H1 (cell line): Measurements from ENCODE around the gene LOC101059915.
"Not testable (repeated sequence)": the region's sequence is repeated elsewhere in the genome, so short reads cannot be mapped to it uniquely, and the experiment has no call there.

Experiments
- CTCF ChIA-PET: fragments of 300-600 bp; sonication (Branson Sonifier 250); formaldehyde crosslinking; loops from one replicate; lab custom pipeline; 2021; ENCODE audit not compliant: partially characterized antibody; lab: Charles Lee
- POLR2A ChIA-PET: fragments of 300-600 bp; sonication (Branson Sonifier 250); formaldehyde crosslinking; loops from one replicate; lab custom pipeline; 2021; ENCODE audit warnings: inconsistent platforms; ENCODE audit not compliant: partially characterized antibody; lab: Charles Lee
- DNase-seq, 2 experiments: peaks; one replicate each; pipeline versions ENCODE4 v3.0.0 to v3.0.0-alpha.2; 2010 to 2022; ENCODE audit warnings: low spot score in 2 of 2, low read depth in 1 of 2, mixed read lengths in 1 of 2
- FAIRE-seq: peaks from 2 replicates; lab custom pipeline; 2011; peaks lifted over from hg19 to GRCh38; lab: Jason Lieb, UNC
- H2AFZ ChIP-seq: 2 replicates; pipeline ENCODE4 v1.8.1; 2012; ENCODE audit warnings: low read length, inconsistent platforms
- H2AK5ac ChIP-seq: 2 replicates; pipeline ENCODE4 v1.6.1; 2013; ENCODE audit warnings: low read depth, low read length
- H2BK120ac ChIP-seq: replicated peaks from 2 replicates; pipeline ENCODE3; 2013; ENCODE audit warnings: low read depth, low read length, inconsistent platforms
- H2BK12ac ChIP-seq: 2 replicates; pipeline ENCODE4 v1.6.1; 2013; ENCODE audit warnings: low read depth, low read length
- H2BK15ac ChIP-seq: 2 replicates; pipeline ENCODE4 v1.6.1; 2013; ENCODE audit warnings: low read length
- H2BK20ac ChIP-seq: 2 replicates; pipeline ENCODE4 v1.6.1; 2013; ENCODE audit warnings: low read length
- H2BK5ac ChIP-seq: 2 replicates; pipeline ENCODE4 v1.6.1; 2013; ENCODE audit warnings: low read depth, low read length
- H3K14ac ChIP-seq: 2 replicates; pipeline ENCODE4 v1.6.1; 2013; ENCODE audit warnings: inconsistent platforms; ENCODE audit not compliant: insufficient read length
- H3K18ac ChIP-seq: 2 replicates; pipeline ENCODE4 v1.6.1; 2013; ENCODE audit warnings: low read length; ENCODE audit errors: extremely low read depth
- H3K23ac ChIP-seq: 2 replicates; pipeline ENCODE4 v1.6.1; 2013; ENCODE audit warnings: inconsistent platforms; ENCODE audit not compliant: insufficient read length
- H3K23me2 ChIP-seq: 2 replicates; pipeline ENCODE4 v1.6.1; 2013; ENCODE audit warnings: low read depth, low read length
- H3K27ac ChIP-seq: 2 replicates; pipeline ENCODE4 v1.6.1; 2011; ENCODE audit warnings: low read depth, low read length, inconsistent platforms
- H3K27me3 ChIP-seq, 4 experiments: replicated peaks in 1 of 4; 1 replicate in 1 of 4; 2 replicates in 3 of 4; pipeline versions ENCODE4 v1.6.1 to v1.8.1; 2011 to 2013; ENCODE audit warnings: low read length in 3 of 4, mild to moderate bottlenecking in 3 of 4, inconsistent platforms in 2 of 4, mixed read lengths in 2 of 4, moderate library complexity in 1 of 4; ENCODE audit not compliant: control insufficient read depth in 3 of 4, insufficient read depth in 3 of 4; ENCODE audit errors: extremely low read depth in 1 of 4
- H3K36me3 ChIP-seq, 4 experiments: 2 replicates each; pipeline versions ENCODE4 v1.6.1 to v1.8.1; 2011 to 2013; ENCODE audit warnings: mild to moderate bottlenecking in 4 of 4, low read length in 3 of 4, moderate library complexity in 2 of 4, control low read depth in 1 of 4, inconsistent platforms in 1 of 4; ENCODE audit not compliant: insufficient read depth in 4 of 4, control insufficient read depth in 2 of 4
- H3K4ac ChIP-seq: replicated peaks from 2 replicates; pipeline ENCODE3; 2013; ENCODE audit warnings: low read length, low read depth, mixed read lengths, inconsistent platforms; ENCODE audit not compliant: insufficient read length
- H3K4me1 ChIP-seq, 4 experiments: replicated peaks in 1 of 4; 1 replicate in 1 of 4; 2 replicates in 3 of 4; pipeline versions ENCODE4 v1.6.1 to v1.8.1; 2011 to 2013; ENCODE audit warnings: low read length in 3 of 4, inconsistent platforms in 2 of 4, mixed read lengths in 1 of 4; ENCODE audit not compliant: insufficient read depth in 4 of 4, control insufficient read depth in 3 of 4
- H3K4me2 ChIP-seq, 2 experiments: 2 replicates each; pipeline versions ENCODE4 v1.6.1 to v1.8.1; 2011 to 2013; ENCODE audit warnings: low read depth in 2 of 2, low read length in 2 of 2, control low read depth in 1 of 2, inconsistent platforms in 1 of 2, mild to moderate bottlenecking in 1 of 2; ENCODE audit not compliant: insufficient read depth in 1 of 2
- H3K4me3 ChIP-seq, 4 experiments: fragments of 200-600, 300-600 bp in 1 of 4; sonication (generic), shearing (Covaris generic), sonication (Bioruptor Twin) in 1 of 4; 2 replicates each; pipeline versions ENCODE4 v1.5.1 to v1.8.1; 2011 to 2016; ENCODE audit warnings: low read length in 4 of 4, low read depth in 3 of 4, control low read depth in 2 of 4, inconsistent platforms in 2 of 4, mild to moderate bottlenecking in 2 of 4, mixed read lengths in 1 of 4, moderate library complexity in 1 of 4; ENCODE audit not compliant: insufficient read depth in 2 of 4; ENCODE audit errors: extremely low read depth in 1 of 4
- H3K56ac ChIP-seq: replicated peaks from 2 replicates; pipeline ENCODE3; 2013; ENCODE audit warnings: low read depth, mild to moderate bottlenecking, mixed read lengths, low read length, inconsistent platforms; ENCODE audit not compliant: insufficient read length
- H3K79me1 ChIP-seq: 2 replicates; pipeline ENCODE4 v1.6.1; 2013; ENCODE audit warnings: low read depth, low read length, control low read depth
- H3K79me2 ChIP-seq, 2 experiments: 2 replicates each; pipeline versions ENCODE4 v1.6.1 to v1.8.1; 2012 to 2013; ENCODE audit warnings: low read length in 2 of 2, mild to moderate bottlenecking in 2 of 2, inconsistent platforms in 1 of 2; ENCODE audit not compliant: insufficient read depth in 2 of 2, control insufficient read depth in 1 of 2
- H3K9ac ChIP-seq, 4 experiments: replicated peaks in 1 of 4; 1 replicate in 1 of 4; 2 replicates in 3 of 4; pipeline versions ENCODE4 v1.6.1 to v1.8.1; 2011 to 2013; ENCODE audit warnings: low read depth in 3 of 4, low read length in 3 of 4, control low read depth in 2 of 4, mild to moderate bottlenecking in 2 of 4, moderate library complexity in 2 of 4, inconsistent platforms in 1 of 4; ENCODE audit errors: extremely low read depth in 1 of 4
- H3K9me3 ChIP-seq, 2 experiments: 2 replicates each; pipeline versions ENCODE4 v1.6.1 to v1.8.1; 2012 to 2013; ENCODE audit warnings: mild to moderate bottlenecking in 2 of 2, moderate library complexity in 2 of 2, control low read depth in 1 of 2, inconsistent platforms in 1 of 2, low read depth in 1 of 2, low read length in 1 of 2, mixed read lengths in 1 of 2; ENCODE audit not compliant: insufficient read depth in 2 of 2
- H4K20me1 ChIP-seq, 2 experiments: replicated peaks in 1 of 2; 2 replicates each; pipeline versions ENCODE3 to v1.8.1; 2011 to 2013; ENCODE audit warnings: inconsistent platforms in 2 of 2, low read length in 2 of 2, mild to moderate bottlenecking in 1 of 2; ENCODE audit not compliant: insufficient read depth in 2 of 2, control insufficient read depth in 1 of 2
- H4K5ac ChIP-seq: 2 replicates; pipeline ENCODE4 v1.6.1; 2013; ENCODE audit warnings: low read length, low read depth, mixed read lengths, inconsistent platforms; ENCODE audit not compliant: insufficient read length
- H4K8ac ChIP-seq: 2 replicates; pipeline ENCODE4 v1.8.0; 2013; ENCODE audit warnings: mild to moderate bottlenecking, moderate library complexity, low read length, inconsistent platforms; ENCODE audit not compliant: insufficient read depth; ENCODE audit errors: extremely low read depth
- H4K91ac ChIP-seq: replicated peaks from 2 replicates; pipeline ENCODE3; 2013; ENCODE audit warnings: low read length, mixed read lengths, inconsistent platforms; ENCODE audit not compliant: insufficient read length
- WGBS, 2 experiments: shearing (Covaris generic) in 1 of 2; methylation state at CpG; one replicate each; pipeline versions ENCODE4 v1.1.6 to v1.1.7; 2013 to 2015; ENCODE audit warnings: low lambda C conversion rate in 2 of 2, mixed read lengths in 2 of 2, inconsistent platforms in 1 of 2, low coverage in 1 of 2, missing lambda C conversion rate in 1 of 2; ENCODE audit not compliant: insufficient replicate concordance in 2 of 2, insufficient coverage in 1 of 2, insufficient read length in 1 of 2; ENCODE audit errors: extremely low coverage in 1 of 2, missing lambda C conversion rate in 1 of 2; 5-methylcytosine and 5-hydroxymethylcytosine counted together

LOC101059915 gene

GRCh38 chrX:71702853-71703252, 35.5 kb downstream of the LOC101059915 start:
- H2BK20ac ChIP-seq, H4K91ac ChIP-seq, H3K23me2 ChIP-seq, H3K27ac ChIP-seq, H4K20me1 ChIP-seq, H3K4me1 ChIP-seq, H2AK5ac ChIP-seq, H3K79me2 ChIP-seq, H4K5ac ChIP-seq, H2BK120ac ChIP-seq, H3K23ac ChIP-seq, H3K4ac ChIP-seq, H3K14ac ChIP-seq, H4K8ac ChIP-seq, H3K27me3 ChIP-seq, DNase-seq, H3K4me2 ChIP-seq, H2AFZ ChIP-seq, H3K79me1 ChIP-seq, H3K9me3 ChIP-seq, POLR2A ChIA-PET, H3K18ac ChIP-seq, H3K9ac ChIP-seq, H3K56ac ChIP-seq, H2BK5ac ChIP-seq, H2BK15ac ChIP-seq, CTCF ChIA-PET, H3K36me3 ChIP-seq, H3K4me3 ChIP-seq, H2BK12ac ChIP-seq, FAIRE-seq: not testable (repeated sequence)
- WGBS, 2 experiments: no CpG with 5 or more reads among the region's 12 CpGs

GRCh38 chrX:71714064-71714463, 46.7 kb downstream of the LOC101059915 start:
- H3K4me3 ChIP-seq, FAIRE-seq, H3K4me2 ChIP-seq, H3K79me1 ChIP-seq, H3K18ac ChIP-seq, H3K9me3 ChIP-seq, H3K23me2 ChIP-seq, H3K56ac ChIP-seq, H2BK120ac ChIP-seq, H4K5ac ChIP-seq, DNase-seq, POLR2A ChIA-PET, CTCF ChIA-PET, H2BK5ac ChIP-seq, H3K14ac ChIP-seq, H3K27me3 ChIP-seq, H2BK12ac ChIP-seq, H4K8ac ChIP-seq, H3K36me3 ChIP-seq, H3K79me2 ChIP-seq, H3K23ac ChIP-seq, H4K20me1 ChIP-seq, H4K91ac ChIP-seq, H2BK20ac ChIP-seq, H3K27ac ChIP-seq, H3K4ac ChIP-seq, H2AK5ac ChIP-seq, H2AFZ ChIP-seq, H3K9ac ChIP-seq, H3K4me1 ChIP-seq, H2BK15ac ChIP-seq: not testable (repeated sequence)
- WGBS, 2 experiments: no CpG with 5 or more reads among the region's 14 CpGs
